Renal cortical epithelial cell (primary cell): Measurements from ENCODE around the gene ANKRD33B. TPM values are rescaled to one million over a fixed set of nuclear protein-coding genes. Genes with fewer than 3 reads are reported as not detected.

Source experiments
- DNase-seq: peaks from one replicate; pipeline ENCODE4 v3.0.0-alpha.2; 2011; ENCODE audit warnings: low read depth
- total RNA-seq: library from RNA; depleted of rRNA; stranded (reverse); fragments of >200 nt; gene quantifications from 2 replicates; pipeline ENCODE4 v1.2.3, GENCODE V29; 2014

ANKRD33B gene
- total RNA-seq, 1 donor from 2014 or later, result 32.9 TPM

GRCh38 chr5:10660720-10661387 lies 97.0 kb downstream of the ANKRD33B start:
- no peak for DNase-seq

- no peak for DNase-seq
Observed at GRCh38 chr5:10661401-10661800, 97.5 kb downstream of the ANKRD33B start.

- DNase-seq, result no peak
Observed at GRCh38 chr5:10662083-10662482, 98.2 kb downstream of the ANKRD33B start.

DNA sequence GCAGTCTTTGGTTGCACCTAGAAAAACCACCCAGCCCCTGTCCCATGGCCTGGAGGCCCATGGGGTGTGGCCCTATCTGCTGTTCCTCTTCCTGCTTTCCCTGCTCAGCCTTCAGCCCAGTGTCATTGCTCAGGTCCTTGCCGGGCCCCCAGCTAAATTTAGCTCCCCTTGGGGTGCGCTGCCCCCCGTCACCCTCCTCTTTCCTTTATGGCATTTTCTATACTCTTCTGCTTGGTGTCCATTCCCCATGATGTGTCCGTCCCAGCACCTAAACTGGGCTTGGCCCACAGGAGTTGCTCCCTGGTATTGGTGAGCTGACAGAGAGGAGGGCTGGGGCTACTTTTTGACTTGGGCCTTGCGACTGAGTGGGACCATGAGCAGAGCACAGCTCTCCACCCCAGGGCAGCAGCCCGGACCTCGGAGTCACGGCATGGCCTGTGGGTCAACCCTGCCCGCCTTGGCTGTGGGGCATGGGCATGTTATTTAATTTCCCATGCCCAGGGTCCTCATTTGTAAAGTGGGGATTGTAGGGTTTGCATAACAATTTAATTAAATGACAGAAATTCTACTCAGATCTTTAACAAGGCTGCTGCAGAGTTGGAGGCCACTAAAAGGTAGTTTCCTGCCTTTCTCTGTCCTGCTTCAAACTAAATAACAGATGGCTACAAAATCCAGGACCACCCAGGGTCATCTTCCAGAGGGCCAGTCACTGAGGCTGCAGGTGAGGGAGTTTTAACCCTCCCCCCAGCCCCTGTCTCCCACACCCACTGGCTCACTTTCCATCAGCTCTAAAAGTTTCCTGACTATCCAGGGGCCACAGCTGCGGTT lies 99.0 kb downstream of the ANKRD33B start:
- DNase-seq, result no peak

DNA sequence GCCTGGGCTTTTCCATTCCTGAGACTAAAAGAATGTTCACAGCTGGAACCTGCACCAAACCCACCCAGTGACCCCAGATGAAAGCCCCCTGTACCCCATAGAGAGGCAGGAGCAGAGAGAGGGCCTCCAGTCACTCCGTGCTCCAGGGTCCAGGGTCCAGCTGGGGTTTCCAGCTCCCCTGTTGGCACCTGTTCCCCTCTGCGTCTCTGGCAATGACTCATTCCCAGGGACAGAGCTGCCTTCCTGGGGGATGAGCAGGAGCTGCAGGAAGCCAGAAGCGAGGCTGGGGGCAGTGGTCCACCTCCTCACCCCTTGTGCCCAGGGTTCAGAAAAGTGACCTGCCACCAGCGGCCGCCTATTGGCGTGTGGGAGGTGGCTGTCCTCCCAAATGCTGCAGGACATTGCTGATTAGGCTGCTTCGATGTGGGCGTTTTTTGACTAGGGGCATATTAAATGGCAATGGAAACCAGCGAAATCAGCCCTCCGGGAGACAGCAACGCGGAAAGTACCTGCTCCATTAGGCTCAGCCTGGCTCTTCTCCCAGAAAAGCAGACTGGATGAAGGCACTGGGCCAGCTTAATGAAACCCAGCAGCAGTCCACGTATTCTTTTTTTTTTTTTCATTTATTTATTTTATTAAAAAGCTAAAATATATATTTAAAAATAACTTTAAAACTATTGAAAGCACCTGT lies 99.8 kb downstream of the ANKRD33B start:
- peak; percentile 59 for DNase-seq

DNA sequence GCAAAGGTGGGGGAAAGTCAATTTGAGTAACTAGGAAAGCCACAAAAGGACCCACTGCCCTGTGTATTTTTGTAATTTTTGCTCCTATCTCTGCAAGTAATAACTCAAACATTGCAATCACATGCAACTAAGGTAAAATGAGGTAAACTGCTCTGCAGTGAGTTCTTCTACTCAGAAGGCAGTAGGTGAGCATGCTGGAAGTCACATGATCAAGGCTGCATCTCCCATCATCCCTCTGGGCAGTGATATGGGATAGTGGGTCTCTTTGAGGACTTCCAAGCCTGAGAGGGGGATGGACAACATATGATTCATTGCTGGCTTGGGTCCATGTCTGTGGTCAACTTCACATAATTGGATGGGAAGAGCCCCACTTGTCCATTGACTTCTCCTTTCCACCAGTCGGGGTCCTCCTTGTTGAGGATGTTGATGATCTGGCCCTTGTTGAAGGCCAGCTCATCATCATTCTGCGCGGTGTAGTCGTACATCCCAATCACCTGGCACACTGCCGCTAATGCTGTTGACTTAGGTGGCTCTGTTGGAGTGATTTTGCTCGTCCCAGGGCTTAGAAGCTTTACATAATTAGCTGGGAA lies 100.4 kb downstream of the ANKRD33B start:
- DNase-seq, result peak; percentile 7

DNA sequence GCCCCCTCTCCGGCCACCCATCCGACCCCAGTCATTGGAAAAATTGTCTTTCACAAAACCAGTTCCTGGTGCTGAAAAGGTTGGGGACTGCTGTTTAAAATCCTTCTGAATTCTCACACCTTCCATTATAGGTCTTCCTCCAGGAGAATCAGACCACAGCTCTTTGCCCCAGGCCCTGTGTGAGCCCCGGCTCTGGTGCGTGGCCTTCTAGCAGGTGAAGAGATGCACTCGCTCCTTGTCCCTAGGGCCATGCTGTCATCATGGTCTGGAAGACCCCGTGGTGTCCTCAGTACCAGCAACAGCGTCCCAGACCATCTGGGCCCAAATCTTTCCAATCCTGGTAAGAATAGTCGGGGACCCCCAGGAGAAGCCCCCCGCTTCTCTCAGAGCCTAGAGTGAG lies 101.9 kb downstream of the ANKRD33B start:
- no peak for DNase-seq

GRCh38 chr5:10666531-10667299 lies 102.8 kb downstream of the ANKRD33B start:
- DNase-seq, result no peak

GRCh38 chr5:10667431-10668057 lies 103.7 kb downstream of the ANKRD33B start:
- DNase-seq, result no peak

DNA sequence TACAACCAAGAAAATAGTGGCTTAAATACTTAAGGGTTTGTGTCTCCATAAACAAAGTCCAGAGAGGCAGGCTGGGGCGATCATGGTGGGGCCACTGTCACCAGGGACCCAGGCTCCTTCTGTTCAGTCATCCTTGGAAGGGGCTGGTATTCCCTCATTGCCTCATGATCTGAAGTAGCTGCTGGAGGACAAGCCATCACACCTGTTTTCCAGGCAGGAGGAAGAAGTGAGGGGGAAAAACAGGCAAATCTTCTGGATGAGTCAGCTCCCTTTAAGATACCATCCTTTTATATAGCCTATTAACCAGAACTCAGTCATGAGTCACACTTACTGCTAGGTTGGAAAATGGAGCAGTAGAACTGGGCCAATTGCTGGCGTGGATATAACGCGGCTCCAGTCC lies 104.8 kb downstream of the ANKRD33B start:
- DNase-seq, result peak; percentile 43

DNA sequence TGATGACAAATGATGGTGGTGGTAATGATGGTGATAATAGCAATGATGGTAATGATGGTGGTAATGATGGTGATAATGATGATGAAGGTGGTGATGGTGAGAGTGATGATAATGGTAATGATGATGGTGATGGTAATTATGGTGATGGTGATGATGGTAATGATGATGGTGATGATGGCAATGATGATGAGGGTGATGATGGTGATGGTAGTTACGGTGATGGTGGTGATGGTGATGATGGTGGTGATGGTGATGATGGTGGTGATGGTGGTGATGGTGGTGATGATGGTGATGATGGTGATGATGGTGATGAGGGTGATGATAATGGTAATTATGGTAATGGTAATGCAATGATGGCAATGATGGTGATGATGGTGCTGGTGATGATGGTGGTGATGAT lies 106.1 kb downstream of the ANKRD33B start:
- no peak for DNase-seq

- no peak for DNase-seq
Observed at GRCh38 chr5:10671041-10672008, 107.5 kb downstream of the ANKRD33B start.

DNA sequence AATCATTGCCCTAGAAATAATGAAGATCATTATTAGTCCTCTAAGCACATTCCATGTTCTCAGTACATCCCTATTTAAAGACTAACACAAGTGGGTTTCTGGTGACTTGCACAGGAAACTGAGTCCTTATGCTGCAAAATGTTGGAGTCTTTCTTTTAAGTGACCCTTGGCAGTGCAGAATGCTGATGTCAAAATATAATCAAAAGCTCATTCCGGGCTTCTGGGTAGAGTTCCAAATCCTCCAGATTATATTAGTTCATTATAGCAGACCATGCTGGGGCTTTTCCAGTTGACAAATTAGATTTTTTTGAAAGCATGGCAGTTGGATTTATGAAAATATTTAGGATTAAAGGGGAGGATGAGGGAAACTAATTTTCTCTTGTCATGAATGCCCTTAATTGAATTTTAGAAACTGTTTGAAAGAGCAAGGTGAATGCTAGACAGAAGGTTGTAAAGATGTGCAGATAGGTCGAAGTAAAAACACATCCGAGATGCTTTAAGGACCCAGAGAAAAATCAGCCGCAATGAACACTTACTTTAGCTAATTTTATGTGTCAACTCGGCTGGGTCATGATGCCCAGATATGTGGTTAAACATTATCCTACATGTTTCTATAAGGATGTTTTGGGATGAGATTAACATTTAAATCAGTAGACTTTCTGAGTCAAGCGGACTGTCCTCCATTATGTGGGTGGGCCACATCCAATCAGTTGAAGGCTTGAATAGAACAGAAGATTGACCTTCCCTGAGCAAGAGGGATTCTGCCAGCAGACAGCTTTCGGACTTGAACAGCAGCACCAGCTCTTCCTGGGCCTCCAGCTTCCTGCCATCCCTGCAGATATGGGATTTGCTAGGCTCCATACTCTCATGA lies 108.5 kb downstream of the ANKRD33B start:
- DNase-seq, result no peak

- no peak for DNase-seq
Observed at GRCh38 chr5:10673017-10673389, 109.1 kb downstream of the ANKRD33B start.

- DNase-seq, result no peak
Observed at GRCh38 chr5:10673407-10673806, 109.5 kb downstream of the ANKRD33B start.

GRCh38 chr5:10674096-10674495 lies 110.2 kb downstream of the ANKRD33B start:
- DNase-seq, result no peak

DNA sequence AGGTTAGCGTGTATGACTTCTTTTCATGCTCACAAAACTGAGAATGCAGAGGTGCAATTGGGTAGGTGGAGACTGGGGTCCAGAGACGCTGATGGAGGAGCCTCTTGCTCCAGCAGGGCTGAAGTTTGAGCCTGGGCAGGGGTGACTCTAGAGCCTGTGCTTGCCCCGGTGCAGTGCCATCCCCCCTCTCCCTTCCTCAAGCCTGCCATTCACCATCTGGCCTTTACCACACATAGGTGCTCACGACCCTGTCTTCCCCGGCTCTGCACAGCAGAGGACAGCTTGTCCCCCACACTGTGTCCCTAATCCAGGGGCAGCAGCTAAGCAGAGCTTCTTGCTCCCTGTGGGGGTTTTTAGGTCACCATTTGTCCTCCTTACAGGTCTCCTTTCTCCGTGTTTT lies 110.7 kb downstream of the ANKRD33B start:
- no peak for DNase-seq

- no peak for DNase-seq
Observed at GRCh38 chr5:10675177-10675700, 111.4 kb downstream of the ANKRD33B start.

- DNase-seq, result no peak
Observed at GRCh38 chr5:10676224-10676623, 112.4 kb downstream of the ANKRD33B start.
